NCI-H146 (cell line): ENCODE measurements around the gene IFNLR1.

Experiments used
- DNase-seq: peaks from one replicate; lab custom pipeline; 2025; lab: John Stamatoyannopoulos, UW

Gene IFNLR1

GRCh38 chr1:24121406-24121805 lies 65.7 kb downstream of the IFNLR1 start:
- no peak for DNase-seq

- no peak for DNase-seq
These were observed 66.1 kb downstream of the IFNLR1 start for GRCh38 chr1:24120965-24121364.

GRCh38 chr1:24119859-24120756 lies 67.0 kb downstream of the IFNLR1 start:
- DNase-seq = no peak

- DNase-seq = no peak
These were observed 67.6 kb downstream of the IFNLR1 start for GRCh38 chr1:24119489-24119858.

- peak; percentile 23 for DNase-seq
These were observed 68.5 kb downstream of the IFNLR1 start for GRCh38 chr1:24118410-24119242.

- DNase-seq = no peak
These were observed 69.2 kb downstream of the IFNLR1 start for GRCh38 chr1:24117722-24118409.

GRCh38 chr1:24117132-24117531 lies 70.0 kb downstream of the IFNLR1 start:
- DNase-seq = no peak

GRCh38 chr1:24114753-24115152 lies 72.3 kb downstream of the IFNLR1 start:
- DNase-seq = no peak

GRCh38 chr1:24113641-24114033 lies 73.5 kb downstream of the IFNLR1 start:
- no peak for DNase-seq

GRCh38 chr1:24111996-24112779 lies 74.9 kb downstream of the IFNLR1 start, which contains the start of gene MYOM3:
MYOM3 (minus strand) TSS chr1:24112135; CDS start chr1:24108636, 3,499 bp downstream.
- peak; percentile 78 for DNase-seq

- DNase-seq = no peak
These were observed 75.7 kb downstream of the IFNLR1 start for GRCh38 chr1:24111262-24111995.

- no peak for DNase-seq
These were observed 76.3 kb downstream of the IFNLR1 start for GRCh38 chr1:24110642-24111261.

GRCh38 chr1:24109686-24110475 lies 77.2 kb downstream of the IFNLR1 start:
- no peak for DNase-seq

- DNase-seq = no peak
These were observed 78.0 kb downstream of the IFNLR1 start for GRCh38 chr1:24109166-24109483.

- DNase-seq = no peak
These were observed 78.5 kb downstream of the IFNLR1 start for GRCh38 chr1:24108334-24109165.

GRCh38 chr1:24107462-24108138 lies 79.5 kb downstream of the IFNLR1 start:
- DNase-seq = no peak

GRCh38 chr1:24105368-24106160 lies 81.5 kb downstream of the IFNLR1 start:
- DNase-seq = no peak
